Stimulated activated CD8-positive, alpha-beta memory T cell treated with anti-CD3 and anti-CD28 coated beads, Interleukin-7, amount 100 ng/mL, for 24 hours (primary cell): Measurements from ENCODE around the gene MRRF.
"Not testable (repeated sequence)": the region's sequence is repeated elsewhere in the genome, so short reads cannot be mapped to it uniquely, and the experiment has no call there.

ENCODE experiments used
- DNase-seq: peaks from one replicate; pipeline ENCODE4 v3.0.0-alpha.2; 2020; ENCODE audit warnings: low read depth

MRRF gene

GRCh38 chr9:122277285-122277897 lies 12.7 kb downstream of the MRRF start:
- DNase-seq = no peak

GRCh38 chr9:122281368-122281767 lies 16.7 kb downstream of the MRRF start:
- DNase-seq = no peak

- DNase-seq = no peak
Measured at GRCh38 chr9:122286764-122287163, 22.1 kb downstream of the MRRF start.

GRCh38 chr9:122287214-122287720 lies 22.6 kb downstream of the MRRF start:
- no peak for DNase-seq

- no peak for DNase-seq
Measured at GRCh38 chr9:122291458-122291857, 26.8 kb downstream of the MRRF start.

- DNase-seq = no peak
Measured at GRCh38 chr9:122294531-122294930, 29.8 kb downstream of the MRRF start.

GRCh38 chr9:122297512-122297911 lies 32.8 kb downstream of the MRRF start:
- DNase-seq = no peak

- DNase-seq = no peak
Measured at GRCh38 chr9:122302237-122303093, 37.8 kb downstream of the MRRF start.

GRCh38 chr9:122307061-122307460 lies 42.4 kb downstream of the MRRF start:
- no peak for DNase-seq

- DNase-seq = no peak
Measured at GRCh38 chr9:122307925-122308324, 43.2 kb downstream of the MRRF start.

GRCh38 chr9:122309861-122310260 lies 45.2 kb downstream of the MRRF start:
- DNase-seq = no peak

- no peak for DNase-seq
Measured at GRCh38 chr9:122314165-122314564, 49.5 kb downstream of the MRRF start.

GRCh38 chr9:122315534-122315933 lies 50.9 kb downstream of the MRRF start:
- DNase-seq = no peak

GRCh38 chr9:122318284-122318683 lies 53.6 kb downstream of the MRRF start:
- DNase-seq = no peak

- DNase-seq = no peak
Measured at GRCh38 chr9:122320413-122320881, 55.8 kb downstream of the MRRF start.

- no peak for DNase-seq
Measured at GRCh38 chr9:122322553-122322952, 57.9 kb downstream of the MRRF start.

GRCh38 chr9:122324665-122325064 lies 60.0 kb downstream of the MRRF start:
- DNase-seq = not testable (repeated sequence)

- DNase-seq = no peak
Measured at GRCh38 chr9:122325124-122325523, 60.4 kb downstream of the MRRF start.

- no peak for DNase-seq
Measured at GRCh38 chr9:122327175-122327574, 62.5 kb downstream of the MRRF start.

- DNase-seq = no peak
Measured at GRCh38 chr9:122329597-122329996, 64.9 kb downstream of the MRRF start.

GRCh38 chr9:122330466-122330865 lies 65.8 kb downstream of the MRRF start:
- DNase-seq = not testable (repeated sequence)

GRCh38 chr9:122331523-122331927 lies 66.8 kb downstream of the MRRF start:
- DNase-seq = no peak

- no peak for DNase-seq
Measured at GRCh38 chr9:122332083-122332482, 67.4 kb downstream of the MRRF start.
